H9 (cell line): Measurements from ENCODE around the gene PARD3. TPM values are rescaled to one million over a fixed set of nuclear protein-coding genes. Genes with fewer than 3 reads are reported as not detected.

Source experiments
- DNase-seq: peaks from one replicate; pipeline ENCODE4 v3.0.0-alpha.2; 2017
- H2AFZ ChIP-seq: one replicate; pipeline ENCODE4 v1.6.1; 2013; ENCODE audit warnings: mild to moderate bottlenecking, low read length, control low read depth, moderate library complexity
- H2AK5ac ChIP-seq: 2 replicates; pipeline ENCODE4 v1.6.1; 2013; ENCODE audit warnings: low read length, control low read depth, mixed read lengths; ENCODE audit not compliant: insufficient read length
- H2BK120ac ChIP-seq: one replicate; pipeline ENCODE4 v1.6.1; 2013; ENCODE audit warnings: low read depth, mild to moderate bottlenecking, low read length, control low read depth, inconsistent platforms; ENCODE audit not compliant: poor library complexity, severe bottlenecking
- H2BK12ac ChIP-seq: 2 replicates; pipeline ENCODE4 v1.6.1; 2013; ENCODE audit warnings: low read length, control low read depth, mixed read lengths, low read depth; ENCODE audit not compliant: insufficient read length
- H2BK15ac ChIP-seq: 2 replicates; pipeline ENCODE4 v1.6.1; 2013; ENCODE audit warnings: low read depth, low read length, control low read depth
- H2BK20ac ChIP-seq: one replicate; pipeline ENCODE4 v1.6.1; 2013; ENCODE audit warnings: low read depth, mild to moderate bottlenecking, low read length, control low read depth, inconsistent platforms; ENCODE audit not compliant: poor library complexity, severe bottlenecking
- H2BK5ac ChIP-seq: 2 replicates; pipeline ENCODE4 v1.6.1; 2013; ENCODE audit warnings: low read length, control low read depth, mixed read lengths; ENCODE audit not compliant: insufficient read length
- H3K14ac ChIP-seq: 2 replicates; pipeline ENCODE4 v1.6.1; 2013; ENCODE audit warnings: low read length, control low read depth; ENCODE audit not compliant: insufficient read depth
- H3K18ac ChIP-seq: 2 replicates; pipeline ENCODE4 v1.6.1; 2013; ENCODE audit warnings: low read depth, mild to moderate bottlenecking, mixed read lengths, low read length, control low read depth; ENCODE audit not compliant: insufficient read length
- H3K23ac ChIP-seq: 2 replicates; pipeline ENCODE4 v1.6.1; 2013; ENCODE audit warnings: low read length, control low read depth, mixed read lengths, low read depth; ENCODE audit not compliant: insufficient read length
- H3K23me2 ChIP-seq: 2 replicates; pipeline ENCODE4 v1.6.1; 2013; ENCODE audit warnings: low read depth, mild to moderate bottlenecking, mixed read lengths, low read length, control low read depth; ENCODE audit not compliant: insufficient read length, poor library complexity, severe bottlenecking
- H3K27ac ChIP-seq: 2 replicates; pipeline ENCODE4 v1.5.1; 2013; ENCODE audit warnings: low read length, control low read depth, mixed read lengths, low read depth; ENCODE audit not compliant: insufficient read length
- H3K27me3 ChIP-seq: 2 replicates; pipeline ENCODE4 v1.6.1; 2013; ENCODE audit warnings: low read length, control low read depth, inconsistent platforms; ENCODE audit not compliant: insufficient read depth
- H3K4ac ChIP-seq: 2 replicates; pipeline ENCODE4 v1.6.1; 2013; ENCODE audit warnings: low read depth, mild to moderate bottlenecking, control low read depth, inconsistent platforms, low read length, moderate library complexity
- H3K4me1 ChIP-seq: 2 replicates; pipeline ENCODE4 v1.6.1; 2013; ENCODE audit warnings: low read length, control low read depth, inconsistent platforms; ENCODE audit not compliant: insufficient read depth
- H3K4me2 ChIP-seq: 2 replicates; pipeline ENCODE4 v1.6.1; 2013; ENCODE audit warnings: low read length, control low read depth, mixed read lengths; ENCODE audit not compliant: insufficient read length, insufficient read depth
- H3K56ac ChIP-seq: 2 replicates; pipeline ENCODE4 v1.6.1; 2013; ENCODE audit warnings: low read depth, mild to moderate bottlenecking, mixed read lengths, low read length, control low read depth; ENCODE audit not compliant: insufficient read length
- H3K79me1 ChIP-seq: 2 replicates; pipeline ENCODE4 v1.6.1; 2013; ENCODE audit warnings: low read depth, mild to moderate bottlenecking, moderate library complexity, low read length, control low read depth, inconsistent platforms; ENCODE audit not compliant: insufficient read depth, poor library complexity, severe bottlenecking
- H3K79me2 ChIP-seq: 2 replicates; pipeline ENCODE4 v1.6.1; 2013; ENCODE audit warnings: low read length, control low read depth, inconsistent platforms; ENCODE audit not compliant: insufficient read depth
- H3K9ac ChIP-seq: 2 replicates; pipeline ENCODE4 v1.6.1; 2013; ENCODE audit warnings: low read length, control low read depth, mixed read lengths; ENCODE audit not compliant: insufficient read length; ENCODE audit errors: extremely low read depth
- H3K9me3 ChIP-seq: one replicate; pipeline ENCODE4 v1.6.1; 2013; ENCODE audit warnings: low read depth, low read length, inconsistent platforms; ENCODE audit not compliant: control insufficient read depth
- H3T11ph ChIP-seq: one replicate; pipeline ENCODE4 v1.6.1; 2013; ENCODE audit warnings: mild to moderate bottlenecking, low read length, control low read depth, inconsistent platforms
- H4K20me1 ChIP-seq: one replicate; pipeline ENCODE4 v1.6.1; 2013; ENCODE audit not compliant: control insufficient read depth, insufficient read length, insufficient read depth
- H4K5ac ChIP-seq: 2 replicates; pipeline ENCODE4 v1.6.1; 2013; ENCODE audit warnings: low read depth, mild to moderate bottlenecking, mixed read lengths, low read length, control low read depth; ENCODE audit not compliant: insufficient read length
- H4K8ac ChIP-seq: replicated peaks from 2 replicates; pipeline ENCODE4 v1.6.1; 2013; ENCODE audit warnings: low read length, control low read depth, mixed read lengths, low read depth; ENCODE audit not compliant: insufficient read length
- H4K91ac ChIP-seq: 2 replicates; pipeline ENCODE4 v1.6.1; 2013; ENCODE audit warnings: low read depth, mild to moderate bottlenecking, moderate library complexity, mixed read lengths, low read length, control low read depth; ENCODE audit not compliant: insufficient read length
- H3K27ac Mint-ChIP-seq, 3 experiments: 2 replicates in 2 of 3; 3 replicates in 1 of 3; pipeline ENCODE4 v1.8.0; 2020 to 2021; ENCODE audit warnings: mixed read lengths in 3 of 3, mild to moderate bottlenecking in 1 of 3, moderate library complexity in 1 of 3
- H3K27me3 Mint-ChIP-seq: 2 replicates; pipeline ENCODE4 v1.8.0; 2021; ENCODE audit warnings: low read depth, mild to moderate bottlenecking, moderate library complexity, mixed read lengths
- H3K36me3 Mint-ChIP-seq, 3 experiments: 2 replicates in 2 of 3; 3 replicates in 1 of 3; pipeline ENCODE4 v1.8.0; 2020 to 2021; ENCODE audit warnings: low read depth in 3 of 3, mixed read lengths in 3 of 3; ENCODE audit not compliant: insufficient read depth in 1 of 3
- H3K4me1 Mint-ChIP-seq, 2 experiments: 2 replicates each; pipeline ENCODE4 v1.8.0; 2020; ENCODE audit warnings: mixed read lengths in 2 of 2
- H3K4me3 Mint-ChIP-seq, 2 experiments: 2 replicates in 1 of 2; 3 replicates in 1 of 2; pipeline ENCODE4 v1.8.0; 2020 to 2021; ENCODE audit warnings: mild to moderate bottlenecking in 2 of 2, mixed read lengths in 2 of 2, moderate library complexity in 1 of 2
- H3K9me3 Mint-ChIP-seq, 2 experiments: 2 replicates in 1 of 2; 3 replicates in 1 of 2; pipeline ENCODE4 v1.8.0; 2020; ENCODE audit warnings: mild to moderate bottlenecking in 2 of 2, mixed read lengths in 2 of 2, moderate library complexity in 1 of 2
- WGBS: extraction: QIAGEN DNeasy Blood & Tissue Kit; methylation state at CpG from one replicate; pipeline ENCODE4 v1.1.7; 2013; ENCODE audit warnings: missing lambda C conversion rate, low lambda C conversion rate, mixed read lengths; ENCODE audit not compliant: insufficient read length; ENCODE audit errors: extremely low coverage; 5-methylcytosine and 5-hydroxymethylcytosine counted together
- total RNA-seq: library from RNA; stranded (reverse); gene quantifications from 2 replicates; pipeline ENCODE4 v1.2.1, GENCODE V29; 2021
- TF ChIP-seq, protein P1 (sequence below): fragments of 200-600 bp; sonication (generic); conservative IDR thresholded peaks from 3 replicates; pipeline ENCODE4 v1.8.0; 2021; ENCODE audit warnings: antibody characterized with exemption, mild to moderate bottlenecking

PARD3 gene
- total RNA-seq, 1 experiment from 2014 or later = 44.7 TPM

DNA sequence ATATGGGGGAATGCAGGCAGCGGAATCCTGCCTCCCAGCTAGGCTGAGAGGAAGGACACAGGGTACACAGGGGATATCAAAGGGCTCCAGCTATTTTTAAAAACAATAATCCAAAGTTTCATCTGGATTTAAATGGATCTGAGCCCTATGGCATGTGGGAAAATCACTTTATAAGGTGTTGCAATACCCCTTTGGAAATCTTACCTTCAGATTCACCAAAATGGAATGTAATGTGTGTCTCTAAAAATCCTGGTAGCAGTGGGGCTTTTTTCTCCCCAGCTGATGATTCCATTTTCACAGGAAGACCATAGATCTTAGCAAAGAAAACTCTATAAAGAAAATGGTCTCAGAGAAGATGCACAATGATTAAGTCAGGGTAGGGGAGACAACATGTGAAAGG is 722.2 kb downstream of the PARD3 start:
- Histone ChIP-seq H2AK5ac (no peak overlapping the region), H3T11ph (no peak overlapping the region), H3K14ac (no peak overlapping the region), H4K8ac (no peak overlapping the region), H2BK5ac (no peak overlapping the region), H3K79me2 (no peaks in the 10 kb centered on the region), H4K91ac (no peak overlapping the region), H3K18ac (no peak overlapping the region), H2BK120ac (no peak overlapping the region), H3K56ac (no peak overlapping the region), H3K23me2 (no peaks in the 10 kb centered on the region), H2BK20ac (no peak overlapping the region), H3K9ac (no peak overlapping the region), H3K79me1 (no peaks in the 10 kb centered on the region), H3K27ac (no peak overlapping the region), H2BK15ac (no peak overlapping the region), H3K4me1 (no peaks in the 10 kb centered on the region), H3K9me3 (no peaks in the 10 kb centered on the region), H2AFZ (no peak overlapping the region), H2BK12ac (no peak overlapping the region), H3K23ac (no peak overlapping the region), H3K4me2 (no peak overlapping the region), H4K5ac (no peak overlapping the region), H3K27me3 (no peaks in the 10 kb centered on the region), H3K4ac (no peak overlapping the region), H4K20me1 (no peaks in the 10 kb centered on the region)
- Mint-ChIP-seq H3K4me1 (peaks cover 5 to 6% of the 10 kb centered on the region in 2 experiments), H3K36me3 (peaks cover 0 to 5% (median 3%) of the 10 kb centered on the region in 3 experiments; a peak in 4 of 7 replicates), H3K4me3 (no peak overlapping the region), H3K27me3 (peaks cover 2% of the 10 kb centered on the region; the same call in 1 of the 2 replicates), H3K27ac (no peak overlapping the region), H3K9me3 (peaks cover 9 to 12% of the 10 kb centered on the region in 2 experiments; a peak in 4 of 5 replicates)
- no peak for DNase-seq
- WGBS = no CpG with 5 or more reads among the region's 1 CpG
- TF ChIP-seq, protein P1, sequence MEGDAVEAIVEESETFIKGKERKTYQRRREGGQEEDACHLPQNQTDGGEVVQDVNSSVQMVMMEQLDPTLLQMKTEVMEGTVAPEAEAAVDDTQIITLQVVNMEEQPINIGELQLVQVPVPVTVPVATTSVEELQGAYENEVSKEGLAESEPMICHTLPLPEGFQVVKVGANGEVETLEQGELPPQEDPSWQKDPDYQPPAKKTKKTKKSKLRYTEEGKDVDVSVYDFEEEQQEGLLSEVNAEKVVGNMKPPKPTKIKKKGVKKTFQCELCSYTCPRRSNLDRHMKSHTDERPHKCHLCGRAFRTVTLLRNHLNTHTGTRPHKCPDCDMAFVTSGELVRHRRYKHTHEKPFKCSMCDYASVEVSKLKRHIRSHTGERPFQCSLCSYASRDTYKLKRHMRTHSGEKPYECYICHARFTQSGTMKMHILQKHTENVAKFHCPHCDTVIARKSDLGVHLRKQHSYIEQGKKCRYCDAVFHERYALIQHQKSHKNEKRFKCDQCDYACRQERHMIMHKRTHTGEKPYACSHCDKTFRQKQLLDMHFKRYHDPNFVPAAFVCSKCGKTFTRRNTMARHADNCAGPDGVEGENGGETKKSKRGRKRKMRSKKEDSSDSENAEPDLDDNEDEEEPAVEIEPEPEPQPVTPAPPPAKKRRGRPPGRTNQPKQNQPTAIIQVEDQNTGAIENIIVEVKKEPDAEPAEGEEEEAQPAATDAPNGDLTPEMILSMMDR = no peak
